ENCODE measurements around the gene FTO. TPM values are rescaled to one million over a fixed set of nuclear protein-coding genes. Genes with fewer than 3 reads are reported as not detected.

The FTO gene
- total and polyA plus RNA-seq, 2 of the 13 experiments (the other 11 are each of a cell fraction or from before 2014, with no cell fraction given) = 41.6 to 55.8 TPM

DNA sequence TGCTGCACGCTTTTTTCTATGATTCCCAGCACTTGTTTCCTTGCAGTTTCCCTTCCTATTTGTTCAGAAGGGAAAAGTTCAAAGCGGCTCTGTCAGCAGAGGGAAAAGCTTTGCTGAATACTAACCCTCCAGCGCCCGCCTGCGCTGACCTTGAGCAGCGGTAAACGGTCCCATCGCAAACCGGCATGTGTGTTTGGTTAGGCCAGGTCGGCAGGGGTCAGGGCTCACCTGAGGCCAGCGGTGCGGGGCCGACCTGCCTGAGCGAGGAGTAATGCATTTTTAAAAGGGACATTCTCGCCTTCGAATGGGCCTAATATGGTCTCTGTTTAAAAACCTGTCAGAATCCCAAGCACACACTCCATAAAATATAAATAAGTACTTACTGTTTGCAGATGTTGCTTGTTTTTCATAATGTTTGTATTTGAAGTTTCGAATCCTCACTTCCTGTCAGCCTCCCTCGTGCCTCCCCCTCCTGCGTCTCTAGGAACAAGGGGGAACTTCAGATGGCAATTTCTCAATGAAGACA, 472.5 kb downstream of the FTO start (continued):
- TF ChIP-seq, protein P1, sequence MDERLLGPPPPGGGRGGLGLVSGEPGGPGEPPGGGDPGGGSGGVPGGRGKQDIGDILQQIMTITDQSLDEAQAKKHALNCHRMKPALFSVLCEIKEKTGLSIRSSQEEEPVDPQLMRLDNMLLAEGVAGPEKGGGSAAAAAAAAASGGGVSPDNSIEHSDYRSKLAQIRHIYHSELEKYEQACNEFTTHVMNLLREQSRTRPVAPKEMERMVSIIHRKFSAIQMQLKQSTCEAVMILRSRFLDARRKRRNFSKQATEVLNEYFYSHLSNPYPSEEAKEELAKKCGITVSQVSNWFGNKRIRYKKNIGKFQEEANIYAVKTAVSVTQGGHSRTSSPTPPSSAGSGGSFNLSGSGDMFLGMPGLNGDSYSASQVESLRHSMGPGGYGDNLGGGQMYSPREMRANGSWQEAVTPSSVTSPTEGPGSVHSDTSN (CRISPR knock-in tag; IDR thresholded peaks at IDR 0.05) = 0 out of 2 replicates have a peak, but pooled peaks have one; percentile 12
- TF ChIP-seq GTF2F1 (IDR thresholded peaks at IDR 0.05; ENCODE audit: low read length) (0 out of 2 replicates have a peak, but pooled peaks have one; percentile 68), ZNF607 (CRISPR knock-in tag; IDR thresholded peaks at IDR 0.05; ENCODE audit: borderline replicate concordance) (no peak; the same call in 1 of the 2 replicates), ZNF839 (CRISPR knock-in tag; IDR thresholded peaks at IDR 0.05; ENCODE audit: borderline replicate concordance) (no peak), ZNF136 (CRISPR knock-in tag; IDR thresholded peaks at IDR 0.05; ENCODE audit: low read depth) (peak; percentile 97; the same call in 1 of the 2 replicates), U2AF2 (IDR thresholded peaks at IDR 0.05; ENCODE audit: low read depth, low read length) (peak; percentile 79; the same call in 1 of the 2 replicates), PBX3 (CRISPR knock-in tag; IDR thresholded peaks at IDR 0.05; ENCODE audit: borderline replicate concordance) (no peak), ZHX1 (CRISPR knock-in tag; IDR thresholded peaks at IDR 0.05; ENCODE audit: low read depth) (peak; percentile 69), HINFP (CRISPR knock-in tag; IDR thresholded peaks at IDR 0.05; ENCODE audit: low read depth) (peak; percentile 78; the same call in 1 of the 2 replicates), EP300 (IDR thresholded peaks at IDR 0.05; ENCODE audit: low read depth in 2 of 2, low read length in 2 of 2) (peak; percentile 97 to 98), EP300 (CRISPR knock-in tag; IDR thresholded peaks at IDR 0.05; ENCODE audit: borderline replicate concordance) (peak; percentile 97), KDM6A (CRISPR knock-in tag; IDR thresholded peaks at IDR 0.05; ENCODE audit: low read depth) (peak; percentile 92), PHF8 (CRISPR knock-in tag; IDR thresholded peaks at IDR 0.05) (peak; percentile 66), ARHGAP35 (CRISPR knock-in tag; IDR thresholded peaks at IDR 0.05; ENCODE audit: borderline replicate concordance) (0 out of 2 replicates have a peak, but pooled peaks have one; percentile 56), ZKSCAN1 (IDR thresholded peaks at IDR 0.05; ENCODE audit: low read length) (peak; percentile 64; the same call in 1 of the 2 replicates), ZFAT (CRISPR knock-in tag; conservative IDR thresholded peaks at IDR 0.05) (no peak), XRCC5 (optimal IDR thresholded peaks at IDR 0.05; ENCODE audit: low read length) (peak; percentile 86), ZNF124 (CRISPR knock-in tag; IDR thresholded peaks at IDR 0.05) (peak; percentile 95), HOXD1 (CRISPR knock-in tag; IDR thresholded peaks at IDR 0.05) (peak; percentile 96), ZNF788 (CRISPR knock-in tag; IDR thresholded peaks at IDR 0.05; ENCODE audit: borderline replicate concordance) (peak; percentile 97), SRY (CRISPR knock-in tag; IDR thresholded peaks at IDR 0.05) (no peak)
- TF ChIP-seq, protein P2, sequence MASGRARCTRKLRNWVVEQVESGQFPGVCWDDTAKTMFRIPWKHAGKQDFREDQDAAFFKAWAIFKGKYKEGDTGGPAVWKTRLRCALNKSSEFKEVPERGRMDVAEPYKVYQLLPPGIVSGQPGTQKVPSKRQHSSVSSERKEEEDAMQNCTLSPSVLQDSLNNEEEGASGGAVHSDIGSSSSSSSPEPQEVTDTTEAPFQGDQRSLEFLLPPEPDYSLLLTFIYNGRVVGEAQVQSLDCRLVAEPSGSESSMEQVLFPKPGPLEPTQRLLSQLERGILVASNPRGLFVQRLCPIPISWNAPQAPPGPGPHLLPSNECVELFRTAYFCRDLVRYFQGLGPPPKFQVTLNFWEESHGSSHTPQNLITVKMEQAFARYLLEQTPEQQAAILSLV (CRISPR knock-in tag; IDR thresholded peaks at IDR 0.05; ENCODE audit: borderline replicate concordance) = peak; percentile 76; the same call in 1 of the 2 replicates
